Mucosa of rectum (tissue), 2 donors: ENCODE data around the gene PPP2R2D.

ENCODE experiments used
- H3K27ac ChIP-seq, 2 donors: one replicate each; pipeline ENCODE4 v1.7.0; 2013; ENCODE audit warnings: inconsistent platforms in 2 of 2, low read depth in 2 of 2, low read length in 2 of 2
- H3K27me3 ChIP-seq, 2 donors: one replicate each; pipeline ENCODE4 v1.7.0; 2013; ENCODE audit warnings: low read length in 2 of 2; ENCODE audit not compliant: control insufficient read depth in 2 of 2, insufficient read depth in 2 of 2
- H3K36me3 ChIP-seq, 2 donors: one replicate each; pipeline ENCODE4 v1.7.0; 2013; ENCODE audit warnings: low read length in 2 of 2; ENCODE audit not compliant: control insufficient read depth in 2 of 2, insufficient read depth in 2 of 2
- H3K4me1 ChIP-seq, 2 donors: one replicate each; pipeline ENCODE4 v1.7.0; 2013; ENCODE audit warnings: low read length in 2 of 2, mild to moderate bottlenecking in 1 of 2; ENCODE audit not compliant: control insufficient read depth in 2 of 2, insufficient read depth in 2 of 2
- H3K4me3 ChIP-seq, 2 donors: one replicate each; pipeline ENCODE4 v1.7.0; 2013; ENCODE audit warnings: low read length in 2 of 2
- H3K9ac ChIP-seq, 2 donors: one replicate each; pipeline ENCODE4 v1.7.0; 2013; ENCODE audit warnings: low read length in 2 of 2, low read depth in 1 of 2, mild to moderate bottlenecking in 1 of 2
- H3K9me3 ChIP-seq, 2 donors: one replicate each; pipeline ENCODE4 v1.7.0; 2013; ENCODE audit warnings: low read length in 2 of 2; ENCODE audit not compliant: control insufficient read depth in 2 of 2
- donor health status: healthy.
- donor health status: Normal muscosa, but diverticular disease.

Gene PPP2R2D

DNA sequence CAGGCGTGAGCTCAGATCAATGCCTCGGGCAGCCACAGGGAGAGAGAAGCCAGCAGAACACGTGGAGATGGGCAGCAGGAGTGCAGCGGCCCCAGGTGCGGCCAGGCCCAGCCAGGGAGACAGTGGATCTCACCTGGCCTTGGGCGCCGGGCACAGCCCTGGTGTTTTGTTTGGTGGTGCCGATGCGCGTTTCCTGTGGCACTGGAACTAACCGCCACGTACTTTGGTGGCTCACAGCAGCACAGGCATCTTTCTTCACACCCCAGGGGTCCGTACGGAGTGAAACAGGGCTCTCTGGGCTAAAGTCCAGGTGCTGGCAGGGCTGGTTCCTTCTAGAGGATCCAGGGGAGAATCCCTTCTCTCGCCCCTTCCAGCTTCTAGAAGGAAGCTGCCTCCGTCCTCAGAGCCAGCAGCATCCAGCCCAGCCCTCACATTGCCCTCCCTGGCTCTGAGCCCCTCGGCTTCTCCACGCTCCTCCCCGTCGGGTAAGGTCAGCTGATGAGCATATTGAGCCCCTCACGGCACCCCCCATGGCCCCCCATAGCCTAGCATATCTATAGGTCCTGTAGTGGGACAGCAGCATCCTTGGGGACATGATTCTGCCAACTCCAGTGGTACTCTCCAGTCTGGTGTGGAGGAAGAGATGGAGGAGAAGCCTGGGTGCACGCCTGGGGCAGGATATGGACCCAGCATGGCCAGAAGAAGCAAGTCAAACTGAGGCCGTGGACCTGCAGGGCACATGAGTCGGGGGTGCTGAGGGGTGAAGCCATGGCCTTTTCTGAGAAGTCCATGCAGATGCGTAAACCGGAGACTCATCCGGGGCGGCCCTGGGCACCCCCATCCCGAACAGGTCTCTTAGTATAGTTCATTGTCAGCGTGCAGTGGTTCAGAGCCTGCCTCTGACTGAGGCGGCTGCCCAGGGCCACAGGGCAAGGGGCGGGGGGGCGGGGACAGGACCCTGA lies 43.4 kb upstream of the PPP2R2D start:
- H3K27ac ChIP-seq, result no peak overlapping the region
- H3K9ac ChIP-seq, result no peak overlapping the region
- no peaks in the 10 kb centered on the region for H3K9me3 ChIP-seq
- H3K27me3 ChIP-seq, result no peaks in the 10 kb centered on the region
- H3K36me3 ChIP-seq, result no peaks in the 10 kb centered on the region
- H3K4me3 ChIP-seq, result no peak overlapping the region
- no peaks in the 10 kb centered on the region for H3K4me1 ChIP-seq

- Histone ChIP-seq H3K9ac (no peak overlapping the region), H3K9me3 (no peaks in the 10 kb centered on the region), H3K36me3 (no peaks in the 10 kb centered on the region), H3K27me3 (no peaks in the 10 kb centered on the region), H3K4me1 (no peaks in the 10 kb centered on the region), H3K27ac (no peak overlapping the region), H3K4me3 (no peak overlapping the region)
These were observed 42.7 kb upstream of the PPP2R2D start for GRCh38 chr10:131858118-131858515.

GRCh38 chr10:131858583-131859340 lies 42.0 kb upstream of the PPP2R2D start:
- no peak overlapping the region for H3K27ac ChIP-seq
- H3K4me1 ChIP-seq, result no peaks in the 10 kb centered on the region
- H3K36me3 ChIP-seq, result no peaks in the 10 kb centered on the region
- no peak overlapping the region for H3K4me3 ChIP-seq
- no peaks in the 10 kb centered on the region for H3K9me3 ChIP-seq
- no peaks in the 10 kb centered on the region for H3K27me3 ChIP-seq
- no peak overlapping the region for H3K9ac ChIP-seq

DNA sequence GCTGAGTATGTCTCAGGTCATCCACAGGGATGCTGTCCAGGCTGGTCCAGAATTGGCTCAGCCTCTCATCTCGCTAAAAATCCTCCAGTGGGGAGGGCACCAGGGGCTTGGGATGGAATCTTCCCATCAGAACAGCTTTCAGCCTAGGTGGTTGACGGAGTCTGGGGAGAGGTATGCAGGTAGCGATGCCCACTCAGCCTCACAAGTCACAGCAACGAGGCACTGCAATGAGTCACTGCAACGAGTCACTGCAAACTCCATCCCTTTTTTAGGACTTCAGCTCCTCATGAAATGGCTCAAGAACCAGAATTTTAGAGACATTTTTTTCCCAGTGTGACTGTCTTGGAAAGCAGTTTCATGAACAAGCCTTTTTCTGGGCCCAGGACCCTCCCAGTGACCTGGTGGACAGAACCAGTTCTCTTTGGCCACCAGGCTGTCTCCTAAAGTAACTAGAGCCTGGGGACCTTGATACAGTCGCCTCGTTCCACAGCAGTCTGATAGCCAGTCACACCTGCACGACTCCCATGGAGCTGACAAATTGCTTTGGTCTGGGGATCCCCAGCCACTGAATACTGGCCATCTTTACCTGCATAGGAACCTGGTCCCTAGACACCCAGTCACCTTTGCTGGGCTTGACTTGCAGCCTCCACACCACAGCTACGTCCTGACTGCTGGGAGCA lies 41.3 kb upstream of the PPP2R2D start:
- Histone ChIP-seq H3K36me3 (no peaks in the 10 kb centered on the region), H3K4me1 (no peaks in the 10 kb centered on the region), H3K27me3 (no peaks in the 10 kb centered on the region), H3K9ac (no peak overlapping the region), H3K4me3 (no peak overlapping the region), H3K27ac (no peak overlapping the region), H3K9me3 (no peaks in the 10 kb centered on the region)

DNA sequence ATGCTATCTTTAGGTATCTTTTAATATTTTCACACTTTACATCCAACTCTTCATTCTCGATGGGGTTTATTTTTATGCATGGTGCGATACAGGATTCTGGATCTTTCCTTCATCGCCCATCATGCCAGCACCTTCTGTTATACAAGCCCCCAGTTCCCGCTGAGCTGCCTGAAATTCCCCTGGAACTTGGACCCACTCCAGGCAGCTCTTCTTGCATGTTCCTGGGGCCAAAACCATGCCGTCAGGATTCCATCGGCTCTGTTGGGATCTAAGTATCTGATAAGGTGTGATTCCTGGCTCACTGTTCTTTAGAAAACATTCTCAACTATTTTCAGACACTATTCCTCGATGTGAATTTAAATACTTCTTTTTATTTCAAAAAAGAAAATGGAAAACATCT lies 40.5 kb upstream of the PPP2R2D start:
- no peak overlapping the region for H3K9ac ChIP-seq
- H3K36me3 ChIP-seq, result no peaks in the 10 kb centered on the region
- no peak overlapping the region for H3K27ac ChIP-seq
- H3K27me3 ChIP-seq, result no peaks in the 10 kb centered on the region
- H3K4me1 ChIP-seq, result no peaks in the 10 kb centered on the region
- H3K9me3 ChIP-seq, result no peaks in the 10 kb centered on the region
- no peak overlapping the region for H3K4me3 ChIP-seq

DNA sequence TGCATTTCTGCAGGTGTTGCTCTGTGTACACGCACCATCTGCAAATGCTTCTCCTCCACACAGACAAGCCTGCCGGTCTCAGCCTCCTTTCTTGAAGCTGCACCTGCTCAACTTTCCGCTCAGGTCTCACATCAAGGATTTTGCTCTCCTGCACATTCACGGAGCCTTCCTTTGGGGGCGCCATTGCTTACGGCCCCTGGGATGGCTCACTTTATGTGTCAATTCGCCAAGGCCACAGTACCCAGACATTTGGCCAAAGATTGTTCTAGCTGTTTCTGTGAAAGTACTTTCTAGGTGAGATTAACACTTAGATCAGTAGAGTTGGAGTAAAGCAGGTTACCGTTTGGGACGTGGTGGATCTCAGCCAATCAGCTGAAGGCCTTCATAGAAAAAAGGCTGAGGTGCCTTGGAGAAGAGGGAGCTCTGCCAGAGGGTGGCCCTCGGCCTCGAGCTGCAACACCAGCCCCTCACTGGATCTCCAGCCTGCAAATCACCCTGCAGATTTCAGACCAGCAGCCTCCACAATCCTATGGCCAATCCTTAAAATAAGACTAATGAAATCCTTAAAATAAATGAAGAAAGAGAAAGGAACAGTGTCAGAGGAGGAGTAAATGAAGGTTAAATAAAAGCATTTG lies 39.9 kb upstream of the PPP2R2D start:
- Histone ChIP-seq H3K9me3 (no peaks in the 10 kb centered on the region), H3K27ac (no peak overlapping the region), H3K36me3 (no peaks in the 10 kb centered on the region), H3K9ac (no peak overlapping the region), H3K27me3 (no peaks in the 10 kb centered on the region), H3K4me3 (no peak overlapping the region), H3K4me1 (no peaks in the 10 kb centered on the region)

- H3K9me3 ChIP-seq, result no peaks in the 10 kb centered on the region
- no peaks in the 10 kb centered on the region for H3K36me3 ChIP-seq
- H3K9ac ChIP-seq, result no peak overlapping the region
- H3K4me1 ChIP-seq, result no peaks in the 10 kb centered on the region
- no peaks in the 10 kb centered on the region for H3K27me3 ChIP-seq
- H3K27ac ChIP-seq, result no peak overlapping the region
- no peak overlapping the region for H3K4me3 ChIP-seq
These were observed 38.3 kb upstream of the PPP2R2D start for GRCh38 chr10:131862548-131862947.

DNA sequence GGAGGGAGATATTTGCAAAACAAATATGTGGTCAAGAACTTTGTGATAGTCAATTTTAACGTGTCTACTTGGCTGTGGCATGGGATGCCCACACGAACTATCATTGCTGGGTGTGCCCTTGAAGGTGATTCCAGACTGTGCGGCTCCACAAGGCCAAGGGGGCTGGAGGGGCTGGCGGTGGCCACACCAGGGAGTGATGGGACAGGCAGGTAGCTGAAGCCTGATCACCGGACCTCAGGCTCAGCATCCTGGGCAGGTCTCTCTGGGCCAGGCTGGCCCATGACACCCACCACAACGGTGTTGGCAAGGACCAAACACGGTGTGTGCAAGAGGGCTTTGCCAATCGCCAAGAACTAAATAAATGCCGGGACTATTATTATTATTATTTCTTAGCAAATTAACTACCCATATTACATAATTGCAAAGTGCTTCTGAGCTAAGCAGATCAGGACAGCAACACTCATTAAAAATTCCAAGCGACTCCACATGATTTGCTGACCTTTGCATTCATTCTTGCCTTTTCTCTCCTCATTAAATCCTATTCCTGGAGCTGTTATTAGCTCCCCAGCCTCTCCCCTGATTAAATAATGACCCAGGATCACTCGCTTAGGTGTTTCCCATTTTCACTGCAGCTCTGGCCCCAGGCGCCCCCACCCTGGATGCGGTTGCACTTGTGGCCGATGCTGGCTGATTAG lies 35.4 kb upstream of the PPP2R2D start:
- Histone ChIP-seq H3K4me1 (no peaks in the 10 kb centered on the region), H3K9me3 (no peaks in the 10 kb centered on the region), H3K27me3 (no peaks in the 10 kb centered on the region), H3K9ac (no peak overlapping the region), H3K4me3 (no peak overlapping the region), H3K36me3 (no peaks in the 10 kb centered on the region), H3K27ac (no peak overlapping the region)

GRCh38 chr10:131866673-131867072 lies 34.1 kb upstream of the PPP2R2D start:
- no peaks in the 10 kb centered on the region for H3K36me3 ChIP-seq

More at GRCh38 chr10:131866673-131867072, 34.1 kb upstream of the PPP2R2D start:
- H3K4me1 ChIP-seq, result no peaks in the 10 kb centered on the region
- H3K9ac ChIP-seq, result no peak overlapping the region
- H3K27me3 ChIP-seq, result peaks cover 0 to 3% of the 10 kb centered on the region in 2 donors
- no peak overlapping the region for H3K4me3 ChIP-seq
- no peaks in the 10 kb centered on the region for H3K9me3 ChIP-seq
- no peak overlapping the region for H3K27ac ChIP-seq
